ENCODE measurements around the gene DLG1.

- TF ChIP-seq CTCF (IDR thresholded peaks at IDR 0.05; ENCODE audit: poor library complexity): no peak
- no peak for TF ChIP-seq EZH2 (IDR thresholded peaks at IDR 0.05; ENCODE audit: borderline replicate concordance)
- TF ChIP-seq EZH2phosphoT487 (IDR thresholded peaks at IDR 0.05; ENCODE audit: low read depth, severe bottlenecking, unreplicated experiment): no peak
Measured at GRCh38 chr3:197181741-197182140, 116.7 kb downstream of the DLG1 start.
